WTC11 (cell line): ENCODE data around the gene ESYT3. TPM values are rescaled to one million over a fixed set of nuclear protein-coding genes. Genes with fewer than 3 reads are reported as not detected.

ENCODE experiments used
- ATAC-seq: fragments of 200-7000 bp; cut with Tn5 transposase; 2 replicates; pipeline ENCODE4 v1.10.0; 2021; ENCODE audit warnings: mild to moderate bottlenecking, moderate library complexity
- CTCF ChIA-PET: fragments of 300-600 bp; sonication (Branson Sonifier 250); formaldehyde crosslinking; loops from one replicate; lab custom pipeline; 2021; ENCODE audit warnings: antibody characterized with exemption; lab: Charles Lee
- POLR2A ChIA-PET: fragments of 350-600 bp; sonication (Branson Sonifier 250); formaldehyde crosslinking; loops from one replicate; lab custom pipeline; 2021; ENCODE audit warnings: antibody characterized with exemption; lab: Charles Lee
- DNase-seq: peaks from one replicate; pipeline ENCODE4 v3.0.0; 2021; ENCODE audit warnings: low spot score
- H3K27ac Mint-ChIP-seq: 2 replicates; pipeline ENCODE4 v1.8.0; 2021; ENCODE audit warnings: mixed read lengths
- H3K27me3 Mint-ChIP-seq: 2 replicates; pipeline ENCODE4 v1.8.0; 2021; ENCODE audit warnings: low read depth, mild to moderate bottlenecking, moderate library complexity, mixed read lengths
- H3K36me3 Mint-ChIP-seq: 2 replicates; pipeline ENCODE4 v1.8.0; 2021; ENCODE audit warnings: mixed read lengths
- H3K4me1 Mint-ChIP-seq: 2 replicates; pipeline ENCODE4 v1.8.0; 2022; ENCODE audit warnings: mixed read lengths
- H3K4me3 Mint-ChIP-seq: 2 replicates; pipeline ENCODE4 v1.8.0; 2021; ENCODE audit warnings: mild to moderate bottlenecking, moderate library complexity, mixed read lengths
- H3K9me3 Mint-ChIP-seq: 2 replicates; pipeline ENCODE4 v1.8.0; 2021; ENCODE audit warnings: mixed read lengths
- ATF2 ChIP-seq: sonication (generic); formaldehyde crosslinking; IDR thresholded peaks from 2 replicates; pipeline ENCODE4 v1.8.1; 2022; ENCODE audit warnings: low read depth, missing genetic modification reagents, borderline replicate concordance
- CDX4 ChIP-seq: fragments of 250-450 bp; sonication (Bioruptor Pico); IDR thresholded peaks from 2 replicates; pipeline ENCODE4 v1.9.0; 2021; ENCODE audit warnings: moderate library complexity, mild to moderate bottlenecking, inconsistent platforms, borderline replicate concordance
- CREB1 ChIP-seq: sonication (generic); formaldehyde crosslinking; IDR thresholded peaks from 2 replicates; pipeline ENCODE4 v1.8.0; 2023; ENCODE audit warnings: mild to moderate bottlenecking, missing genetic modification reagents
- E2F1 ChIP-seq: sonication (generic); formaldehyde crosslinking; IDR thresholded peaks from 2 replicates; pipeline ENCODE4 v1.8.0; 2022; ENCODE audit warnings: mild to moderate bottlenecking, missing genetic modification reagents
- EMX1 ChIP-seq: fragments of 250-450 bp; sonication (Bioruptor Pico); IDR thresholded peaks from 2 replicates; pipeline ENCODE4 v1.8.0; 2021; ENCODE audit warnings: mild to moderate bottlenecking
- GTF2I ChIP-seq: fragments of 250-450 bp; sonication (Bioruptor Pico); conservative IDR thresholded peaks from 2 replicates; pipeline ENCODE4 v1.4.0; 2021; ENCODE audit warnings: mild to moderate bottlenecking
- JUN ChIP-seq: sonication (generic); formaldehyde crosslinking; IDR thresholded peaks from 2 replicates; pipeline ENCODE4 v1.8.0; 2023; ENCODE audit warnings: mild to moderate bottlenecking, missing genetic modification reagents
- MXD4 ChIP-seq: fragments of 250-450 bp; sonication (Bioruptor Pico); IDR thresholded peaks from 2 replicates; pipeline ENCODE4 v1.8.0; 2021; ENCODE audit warnings: mild to moderate bottlenecking, moderate library complexity, borderline replicate concordance
- NFATC4 ChIP-seq: fragments of 250-450 bp; sonication (Bioruptor Pico); IDR thresholded peaks from 2 replicates; pipeline ENCODE4 v1.9.0; 2021; ENCODE audit warnings: mild to moderate bottlenecking
- NR2C2 ChIP-seq: sonication (generic); formaldehyde crosslinking; IDR thresholded peaks from 2 replicates; pipeline ENCODE4 v1.8.0; 2022; ENCODE audit warnings: mild to moderate bottlenecking, missing genetic modification reagents
- NR3C1 ChIP-seq: sonication (generic); formaldehyde crosslinking; conservative IDR thresholded peaks from 2 replicates; pipeline ENCODE4 v1.8.1; 2023; ENCODE audit warnings: low read depth, mild to moderate bottlenecking, missing genetic modification reagents
- RELA ChIP-seq: sonication (generic); formaldehyde crosslinking; IDR thresholded peaks from 2 replicates; pipeline ENCODE4 v1.8.1; 2022; ENCODE audit warnings: missing genetic modification reagents, mild to moderate bottlenecking, borderline replicate concordance
- RORB ChIP-seq: fragments of 250-450 bp; sonication (Bioruptor Pico); IDR thresholded peaks from 2 replicates; pipeline ENCODE4 v1.9.0; 2021; ENCODE audit warnings: mild to moderate bottlenecking
- SMAD4 ChIP-seq: sonication (generic); formaldehyde crosslinking; IDR thresholded peaks from 2 replicates; pipeline ENCODE4 v1.8.0; 2022; ENCODE audit warnings: mild to moderate bottlenecking, missing genetic modification reagents
- TP53 ChIP-seq: sonication (generic); formaldehyde crosslinking; IDR thresholded peaks from 2 replicates; pipeline ENCODE4 v1.8.1; 2023; ENCODE audit warnings: mild to moderate bottlenecking, missing genetic modification reagents
- ZBTB21 ChIP-seq: sonication (generic); formaldehyde crosslinking; IDR thresholded peaks from 2 replicates; pipeline ENCODE4 v1.8.1; 2023; ENCODE audit warnings: mild to moderate bottlenecking, missing genetic modification reagents, borderline replicate concordance
- ZBTB43 ChIP-seq: sonication (generic); formaldehyde crosslinking; IDR thresholded peaks from 2 replicates; pipeline ENCODE4 v1.8.1; 2023; ENCODE audit warnings: mild to moderate bottlenecking, missing genetic modification reagents
- total RNA-seq: library from RNA; stranded (reverse); gene quantifications from 3 replicates; pipeline ENCODE4 v1.2.3, GENCODE V29; 2021
- TF ChIP-seq, protein P1 (sequence below): sonication (generic); formaldehyde crosslinking; IDR thresholded peaks from 2 replicates; pipeline ENCODE4 v1.8.1; 2023; ENCODE audit warnings: mild to moderate bottlenecking, missing genetic modification reagents, moderate library complexity
- TF ChIP-seq, protein P2 (sequence below): sonication (generic); formaldehyde crosslinking; IDR thresholded peaks from 2 replicates; pipeline ENCODE4 v1.8.1; 2023; ENCODE audit warnings: mild to moderate bottlenecking, moderate library complexity, missing genetic modification reagents
- TF ChIP-seq, protein P3 (sequence below): fragments of 250-450 bp; sonication (Bioruptor Pico); IDR thresholded peaks from 2 replicates; pipeline ENCODE4 v2.1.2; 2022; ENCODE audit warnings: mild to moderate bottlenecking, moderate library complexity
- TF ChIP-seq, protein P4 (sequence below): sonication (generic); formaldehyde crosslinking; IDR thresholded peaks from 2 replicates; pipeline ENCODE4 v1.8.0; 2022; ENCODE audit warnings: missing genetic modification reagents
- TF ChIP-seq, protein P5 (sequence below): fragments of 250-450 bp; sonication (Bioruptor Pico); IDR thresholded peaks from 2 replicates; pipeline ENCODE4 v1.9.0; 2021; ENCODE audit warnings: mild to moderate bottlenecking

Gene ESYT3
- total RNA-seq, 1 experiment from 2014 or later, result 6.4 TPM

- no peaks in the 10 kb centered on the region for H3K27me3 Mint-ChIP-seq
- H3K4me3 Mint-ChIP-seq, result no peak overlapping the region
- POLR2A ChIA-PET, result no interaction called here
- ATAC-seq (no peak), DNase-seq (no peak)
- peaks cover 4% of the 10 kb centered on the region; the same call in 1 of the 2 replicates for H3K9me3 Mint-ChIP-seq
- 0 out of 2 replicates have a peak overlapping the region, but pooled peaks have one; percentile 3 for H3K27ac Mint-ChIP-seq
- TF ChIP-seq, protein P1, sequence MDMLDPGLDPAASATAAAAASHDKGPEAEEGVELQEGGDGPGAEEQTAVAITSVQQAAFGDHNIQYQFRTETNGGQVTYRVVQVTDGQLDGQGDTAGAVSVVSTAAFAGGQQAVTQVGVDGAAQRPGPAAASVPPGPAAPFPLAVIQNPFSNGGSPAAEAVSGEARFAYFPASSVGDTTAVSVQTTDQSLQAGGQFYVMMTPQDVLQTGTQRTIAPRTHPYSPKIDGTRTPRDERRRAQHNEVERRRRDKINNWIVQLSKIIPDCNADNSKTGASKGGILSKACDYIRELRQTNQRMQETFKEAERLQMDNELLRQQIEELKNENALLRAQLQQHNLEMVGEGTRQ (CRISPR knock-in tag), result no peak
- TF ChIP-seq NR2C2 (CRISPR knock-in tag) (no peak), CREB1 (CRISPR knock-in tag) (no peak), RORB (CRISPR knock-in tag) (no peak), MXD4 (no peak), NR3C1 (CRISPR knock-in tag) (no peak), NFATC4 (no peak), SMAD4 (no peak), EMX1 (CRISPR knock-in tag) (no peak), JUN (CRISPR knock-in tag) (no peak), E2F1 (no peak), ZBTB21 (no peak)
- TF ChIP-seq, protein P2, sequence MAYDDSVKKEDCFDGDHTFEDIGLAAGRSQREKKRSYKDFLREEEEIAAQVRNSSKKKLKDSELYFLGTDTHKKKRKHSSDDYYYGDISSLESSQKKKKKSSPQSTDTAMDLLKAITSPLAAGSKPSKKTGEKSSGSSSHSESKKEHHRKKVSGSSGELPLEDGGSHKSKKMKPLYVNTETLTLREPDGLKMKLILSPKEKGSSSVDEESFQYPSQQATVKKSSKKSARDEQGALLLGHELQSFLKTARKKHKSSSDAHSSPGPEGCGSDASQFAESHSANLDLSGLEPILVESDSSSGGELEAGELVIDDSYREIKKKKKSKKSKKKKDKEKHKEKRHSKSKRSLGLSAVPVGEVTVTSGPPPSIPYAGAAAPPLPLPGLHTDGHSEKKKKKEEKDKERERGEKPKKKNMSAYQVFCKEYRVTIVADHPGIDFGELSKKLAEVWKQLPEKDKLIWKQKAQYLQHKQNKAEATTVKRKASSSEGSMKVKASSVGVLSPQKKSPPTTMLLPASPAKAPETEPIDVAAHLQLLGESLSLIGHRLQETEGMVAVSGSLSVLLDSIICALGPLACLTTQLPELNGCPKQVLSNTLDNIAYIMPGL (CRISPR knock-in tag), result no peak
- TF ChIP-seq, protein P3, sequence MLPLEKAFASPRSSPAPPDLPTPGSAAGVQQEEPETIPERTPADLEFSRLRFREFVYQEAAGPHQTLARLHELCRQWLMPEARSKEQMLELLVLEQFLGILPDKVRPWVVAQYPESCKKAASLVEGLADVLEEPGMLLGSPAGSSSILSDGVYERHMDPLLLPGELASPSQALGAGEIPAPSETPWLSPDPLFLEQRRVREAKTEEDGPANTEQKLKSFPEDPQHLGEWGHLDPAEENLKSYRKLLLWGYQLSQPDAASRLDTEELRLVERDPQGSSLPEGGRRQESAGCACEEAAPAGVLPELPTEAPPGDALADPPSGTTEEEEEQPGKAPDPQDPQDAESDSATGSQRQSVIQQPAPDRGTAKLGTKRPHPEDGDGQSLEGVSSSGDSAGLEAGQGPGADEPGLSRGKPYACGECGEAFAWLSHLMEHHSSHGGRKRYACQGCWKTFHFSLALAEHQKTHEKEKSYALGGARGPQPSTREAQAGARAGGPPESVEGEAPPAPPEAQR (CRISPR knock-in tag), result no peak
- TF ChIP-seq, protein P4, sequence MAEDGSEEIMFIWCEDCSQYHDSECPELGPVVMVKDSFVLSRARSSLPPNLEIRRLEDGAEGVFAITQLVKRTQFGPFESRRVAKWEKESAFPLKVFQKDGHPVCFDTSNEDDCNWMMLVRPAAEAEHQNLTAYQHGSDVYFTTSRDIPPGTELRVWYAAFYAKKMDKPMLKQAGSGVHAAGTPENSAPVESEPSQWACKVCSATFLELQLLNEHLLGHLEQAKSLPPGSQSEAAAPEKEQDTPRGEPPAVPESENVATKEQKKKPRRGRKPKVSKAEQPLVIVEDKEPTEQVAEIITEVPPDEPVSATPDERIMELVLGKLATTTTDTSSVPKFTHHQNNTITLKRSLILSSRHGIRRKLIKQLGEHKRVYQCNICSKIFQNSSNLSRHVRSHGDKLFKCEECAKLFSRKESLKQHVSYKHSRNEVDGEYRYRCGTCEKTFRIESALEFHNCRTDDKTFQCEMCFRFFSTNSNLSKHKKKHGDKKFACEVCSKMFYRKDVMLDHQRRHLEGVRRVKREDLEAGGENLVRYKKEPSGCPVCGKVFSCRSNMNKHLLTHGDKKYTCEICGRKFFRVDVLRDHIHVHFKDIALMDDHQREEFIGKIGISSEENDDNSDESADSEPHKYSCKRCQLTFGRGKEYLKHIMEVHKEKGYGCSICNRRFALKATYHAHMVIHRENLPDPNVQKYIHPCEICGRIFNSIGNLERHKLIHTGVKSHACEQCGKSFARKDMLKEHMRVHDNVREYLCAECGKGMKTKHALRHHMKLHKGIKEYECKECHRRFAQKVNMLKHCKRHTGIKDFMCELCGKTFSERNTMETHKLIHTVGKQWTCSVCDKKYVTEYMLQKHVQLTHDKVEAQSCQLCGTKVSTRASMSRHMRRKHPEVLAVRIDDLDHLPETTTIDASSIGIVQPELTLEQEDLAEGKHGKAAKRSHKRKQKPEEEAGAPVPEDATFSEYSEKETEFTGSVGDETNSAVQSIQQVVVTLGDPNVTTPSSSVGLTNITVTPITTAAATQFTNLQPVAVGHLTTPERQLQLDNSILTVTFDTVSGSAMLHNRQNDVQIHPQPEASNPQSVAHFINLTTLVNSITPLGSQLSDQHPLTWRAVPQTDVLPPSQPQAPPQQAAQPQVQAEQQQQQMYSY, result no peak
- peaks cover 38% of the 10 kb centered on the region for H3K4me1 Mint-ChIP-seq
- peaks cover 12% of the 10 kb centered on the region for H3K36me3 Mint-ChIP-seq
- CTCF ChIA-PET, result interaction anchor here (1.6 kb wide), 1 partner anchor 17 kb away, joined by 7 read pairs; no protein-coding TSS in a partner anchor
Observed at GRCh38 chr3:138400651-138401070, 33.8 kb upstream of the ESYT3 start.

DNA sequence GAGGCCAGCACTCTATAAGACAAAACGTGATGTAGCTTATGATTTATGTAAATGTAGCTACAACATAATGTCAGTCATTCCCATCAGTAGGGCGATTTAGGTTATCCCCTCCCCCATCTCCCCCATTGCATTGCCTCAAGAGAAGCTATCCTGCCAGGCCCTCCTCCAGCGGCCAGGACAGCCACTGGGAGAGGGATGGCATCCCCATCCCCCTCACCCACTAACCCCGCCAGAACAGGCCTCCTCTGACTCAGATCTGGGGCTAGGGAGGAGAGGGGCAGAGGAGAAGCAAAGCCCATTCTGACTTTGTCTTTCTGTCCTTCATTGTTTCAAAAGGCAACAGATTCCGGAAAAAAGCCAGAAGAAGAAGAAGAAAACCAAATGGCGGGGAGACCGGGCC, 32.6 kb upstream of the ESYT3 start:
- CTCF ChIA-PET, result interaction anchor here (1.6 kb wide), 1 partner anchor 16 kb away, joined by 7 read pairs; no protein-coding TSS in a partner anchor
- no peak overlapping the region for H3K4me3 Mint-ChIP-seq
- no peaks in the 10 kb centered on the region; the same call in 1 of the 2 replicates for H3K27me3 Mint-ChIP-seq
- peaks cover 10% of the 10 kb centered on the region for H3K9me3 Mint-ChIP-seq
- peaks cover 27% of the 10 kb centered on the region for H3K4me1 Mint-ChIP-seq
- no peak overlapping the region for H3K27ac Mint-ChIP-seq
- no peak for DNase-seq
- POLR2A ChIA-PET, result no interaction called here
- ATAC-seq, result peak; percentile 67
- H3K36me3 Mint-ChIP-seq, result peaks cover 12% of the 10 kb centered on the region
- TF ChIP-seq CDX4 (CRISPR knock-in tag) (no peak), TP53 (no peak), GTF2I (CRISPR knock-in tag) (no peak), ZBTB43 (CRISPR knock-in tag) (no peak), RELA (no peak), ATF2 (no peak)
- TF ChIP-seq, protein P5, sequence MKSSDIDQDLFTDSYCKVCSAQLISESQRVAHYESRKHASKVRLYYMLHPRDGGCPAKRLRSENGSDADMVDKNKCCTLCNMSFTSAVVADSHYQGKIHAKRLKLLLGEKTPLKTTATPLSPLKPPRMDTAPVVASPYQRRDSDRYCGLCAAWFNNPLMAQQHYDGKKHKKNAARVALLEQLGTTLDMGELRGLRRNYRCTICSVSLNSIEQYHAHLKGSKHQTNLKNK (CRISPR knock-in tag), result no peak
- TF ChIP-seq, protein P3 (CRISPR knock-in tag), result no peak
